ENCODE measurements around the gene GDA.
A peak's percentile ranks its signal among the peaks of the same experiment; 100 is the strongest.
"Not testable (repeated sequence)": the region's sequence is repeated elsewhere in the genome, so short reads cannot be mapped to it uniquely, and the experiment has no call there.

Gene GDA

GRCh38 chr9:72274441-72274840 is 125.2 kb downstream of the GDA start:
- no peak for DNase-seq (ENCODE audit: low read depth in 4 of 4, low spot score in 1 of 4)

- no peak for DNase-seq (ENCODE audit: low read depth in 4 of 4, low spot score in 1 of 4)
These were observed 125.7 kb downstream of the GDA start for GRCh38 chr9:72274916-72275315.

GRCh38 chr9:72276429-72276828 is 127.2 kb downstream of the GDA start:
- DNase-seq (ENCODE audit: low read depth in 4 of 4, low spot score in 1 of 4): no peak

- DNase-seq (ENCODE audit: low read depth in 4 of 4, low spot score in 1 of 4): no peak
These were observed 129.7 kb downstream of the GDA start for GRCh38 chr9:72278959-72279358.

- peak; percentile 34 to 48 (median 43) for DNase-seq (ENCODE audit: low read depth in 4 of 4, low spot score in 1 of 4)
These were observed 131.8 kb downstream of the GDA start for GRCh38 chr9:72280913-72281500.

- DNase-seq (ENCODE audit: low read depth in 4 of 4, low spot score in 1 of 4): no peak
These were observed 140.2 kb downstream of the GDA start for GRCh38 chr9:72289401-72289800.

- no peak for DNase-seq (ENCODE audit: low read depth in 4 of 4, low spot score in 1 of 4)
These were observed 141.1 kb downstream of the GDA start for GRCh38 chr9:72290311-72290710.

- not testable (repeated sequence) for DNase-seq (ENCODE audit: low read depth in 4 of 4, low spot score in 1 of 4)
These were observed 142.3 kb downstream of the GDA start for GRCh38 chr9:72291576-72291975.

GRCh38 chr9:72292256-72292682 is 143.0 kb downstream of the GDA start:
- no peak for DNase-seq (ENCODE audit: low read depth in 4 of 4, low spot score in 1 of 4)

- no peak for DNase-seq (ENCODE audit: low read depth in 4 of 4, low spot score in 1 of 4)
These were observed 143.8 kb downstream of the GDA start for GRCh38 chr9:72292874-72293607.

- DNase-seq (ENCODE audit: low read depth in 4 of 4, low spot score in 1 of 4): no peak
These were observed 145.7 kb downstream of the GDA start for GRCh38 chr9:72294936-72295335.

- no peak for DNase-seq (ENCODE audit: low read depth in 4 of 4, low spot score in 1 of 4)
These were observed 148.3 kb downstream of the GDA start for GRCh38 chr9:72297516-72297915.

GRCh38 chr9:72299017-72299603 is 149.9 kb downstream of the GDA start:
- DNase-seq (ENCODE audit: low read depth in 4 of 4, low spot score in 1 of 4): no peak

- no peak for DNase-seq (ENCODE audit: low read depth in 4 of 4, low spot score in 1 of 4)
These were observed 151.6 kb downstream of the GDA start for GRCh38 chr9:72300873-72301272.

Measured in stimulated activated CD4-positive, alpha-beta T cell treated with anti-CD3 and anti-CD28 coated beads, Interleukin-1b, Interleukin-23, amount 100 ng/mL, for 24 hours (primary cell).